ENCODE results near the gene NOTCH1.

NOTCH1 gene

GRCh38 chr9:136448655-136449054 is 97.2 kb downstream of the NOTCH1 start:
- TF ChIP-seq FOXP2 (optimal IDR thresholded peaks at IDR 0.05; ENCODE audit: borderline replicate concordance, extremely low read depth, extremely low read length, insufficient read depth) (no peak), TAF1 (IDR thresholded peaks at IDR 0.05; ENCODE audit: borderline replicate concordance, insufficient read depth, low read length) (no peak), POLR2AphosphoS5 (IDR thresholded peaks at IDR 0.05; ENCODE audit: low read depth, low read length) (no peak)
- TF ChIP-seq, protein P1, sequence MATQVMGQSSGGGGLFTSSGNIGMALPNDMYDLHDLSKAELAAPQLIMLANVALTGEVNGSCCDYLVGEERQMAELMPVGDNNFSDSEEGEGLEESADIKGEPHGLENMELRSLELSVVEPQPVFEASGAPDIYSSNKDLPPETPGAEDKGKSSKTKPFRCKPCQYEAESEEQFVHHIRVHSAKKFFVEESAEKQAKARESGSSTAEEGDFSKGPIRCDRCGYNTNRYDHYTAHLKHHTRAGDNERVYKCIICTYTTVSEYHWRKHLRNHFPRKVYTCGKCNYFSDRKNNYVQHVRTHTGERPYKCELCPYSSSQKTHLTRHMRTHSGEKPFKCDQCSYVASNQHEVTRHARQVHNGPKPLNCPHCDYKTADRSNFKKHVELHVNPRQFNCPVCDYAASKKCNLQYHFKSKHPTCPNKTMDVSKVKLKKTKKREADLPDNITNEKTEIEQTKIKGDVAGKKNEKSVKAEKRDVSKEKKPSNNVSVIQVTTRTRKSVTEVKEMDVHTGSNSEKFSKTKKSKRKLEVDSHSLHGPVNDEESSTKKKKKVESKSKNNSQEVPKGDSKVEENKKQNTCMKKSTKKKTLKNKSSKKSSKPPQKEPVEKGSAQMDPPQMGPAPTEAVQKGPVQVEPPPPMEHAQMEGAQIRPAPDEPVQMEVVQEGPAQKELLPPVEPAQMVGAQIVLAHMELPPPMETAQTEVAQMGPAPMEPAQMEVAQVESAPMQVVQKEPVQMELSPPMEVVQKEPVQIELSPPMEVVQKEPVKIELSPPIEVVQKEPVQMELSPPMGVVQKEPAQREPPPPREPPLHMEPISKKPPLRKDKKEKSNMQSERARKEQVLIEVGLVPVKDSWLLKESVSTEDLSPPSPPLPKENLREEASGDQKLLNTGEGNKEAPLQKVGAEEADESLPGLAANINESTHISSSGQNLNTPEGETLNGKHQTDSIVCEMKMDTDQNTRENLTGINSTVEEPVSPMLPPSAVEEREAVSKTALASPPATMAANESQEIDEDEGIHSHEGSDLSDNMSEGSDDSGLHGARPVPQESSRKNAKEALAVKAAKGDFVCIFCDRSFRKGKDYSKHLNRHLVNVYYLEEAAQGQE (IDR thresholded peaks at IDR 0.05; ENCODE audit: insufficient read depth in 1 of 2, low read depth in 2 of 2, low read length in 2 of 2), result no peak

GRCh38 chr9:136447173-136447778 is 98.6 kb downstream of the NOTCH1 start:
- TF ChIP-seq SIN3A (IDR thresholded peaks at IDR 0.05; ENCODE audit: borderline replicate concordance, insufficient read depth, low read length), result no peak
- no peak for TF ChIP-seq POLR2AphosphoS5 (IDR thresholded peaks at IDR 0.05; ENCODE audit: low read depth, low read length)
- TF ChIP-seq FOXP2 (optimal IDR thresholded peaks at IDR 0.05; ENCODE audit: borderline replicate concordance, extremely low read depth, extremely low read length, insufficient read depth), result no peak
- TF ChIP-seq, protein P1 (IDR thresholded peaks at IDR 0.05; ENCODE audit: insufficient read depth in 1 of 2, low read depth in 2 of 2, low read length in 2 of 2), result no peak
- no peak for TF ChIP-seq TAF1 (IDR thresholded peaks at IDR 0.05; ENCODE audit: borderline replicate concordance, insufficient read depth, low read length)

GRCh38 chr9:136445799-136446198 is 100.0 kb downstream of the NOTCH1 start:
- TF ChIP-seq FOXP2 (optimal IDR thresholded peaks at IDR 0.05; ENCODE audit: borderline replicate concordance, extremely low read depth, extremely low read length, insufficient read depth) (no peak), SIN3A (IDR thresholded peaks at IDR 0.05; ENCODE audit: borderline replicate concordance, insufficient read depth, low read length) (no peak), POLR2AphosphoS5 (IDR thresholded peaks at IDR 0.05; ENCODE audit: low read depth, low read length) (no peak), TAF1 (IDR thresholded peaks at IDR 0.05; ENCODE audit: borderline replicate concordance, insufficient read depth, low read length) (no peak)
- TF ChIP-seq, protein P1 (IDR thresholded peaks at IDR 0.05; ENCODE audit: insufficient read depth in 1 of 2, low read depth in 2 of 2, low read length in 2 of 2), result no peak
